Measurements from ENCODE around the gene VDAC1. TPM values are rescaled to one million over a fixed set of nuclear protein-coding genes. Genes with fewer than 3 reads are reported as not detected.

VDAC1 gene
- total RNA-seq, 1 donor from 2014 or later = 119 TPM

- no peaks in the 10 kb centered on the region for H3K4me1 Mint-ChIP-seq (ENCODE audit: unreplicated experiment)
- peaks cover 6% of the 10 kb centered on the region for H3K27me3 Mint-ChIP-seq (ENCODE audit: unreplicated experiment)
- DNase-seq (ENCODE audit: extremely low spot score, unreplicated experiment) = peak; percentile 3
- TF ChIP-seq CTCF (IDR thresholded peaks at IDR 0.05) = no peak
- no peak overlapping the region for H3K4me3 Mint-ChIP-seq (ENCODE audit: unreplicated experiment)
- H3K36me3 Mint-ChIP-seq (ENCODE audit: unreplicated experiment) = no peaks in the 10 kb centered on the region
- no peaks in the 10 kb centered on the region for H3K9me3 Mint-ChIP-seq (ENCODE audit: unreplicated experiment)
- H3K27ac Mint-ChIP-seq (ENCODE audit: unreplicated experiment) = no peak overlapping the region
Measured at GRCh38 chr5:133947431-133947841, 57.3 kb downstream of the VDAC1 start.

- Mint-ChIP-seq H3K4me3 (ENCODE audit: unreplicated experiment) (no peak overlapping the region), H3K9me3 (ENCODE audit: unreplicated experiment) (no peaks in the 10 kb centered on the region), H3K27ac (ENCODE audit: unreplicated experiment) (no peak overlapping the region), H3K27me3 (ENCODE audit: unreplicated experiment) (peaks cover 7% of the 10 kb centered on the region), H3K36me3 (ENCODE audit: unreplicated experiment) (no peaks in the 10 kb centered on the region), H3K4me1 (ENCODE audit: unreplicated experiment) (no peaks in the 10 kb centered on the region)
- TF ChIP-seq CTCF (IDR thresholded peaks at IDR 0.05) = no peak
- no peak for DNase-seq (ENCODE audit: extremely low spot score, unreplicated experiment)
Measured at GRCh38 chr5:133945568-133945967, 59.2 kb downstream of the VDAC1 start.

GRCh38 chr5:133944263-133945185 is 60.3 kb downstream of the VDAC1 start:
- Mint-ChIP-seq H3K9me3 (ENCODE audit: unreplicated experiment) (no peaks in the 10 kb centered on the region), H3K4me1 (ENCODE audit: unreplicated experiment) (no peaks in the 10 kb centered on the region), H3K27ac (ENCODE audit: unreplicated experiment) (no peak overlapping the region), H3K27me3 (ENCODE audit: unreplicated experiment) (peaks cover 7% of the 10 kb centered on the region), H3K36me3 (ENCODE audit: unreplicated experiment) (no peaks in the 10 kb centered on the region), H3K4me3 (ENCODE audit: unreplicated experiment) (no peak overlapping the region)
- peak; percentile 65 for TF ChIP-seq CTCF (IDR thresholded peaks at IDR 0.05)
- peak; percentile 59 for DNase-seq (ENCODE audit: extremely low spot score, unreplicated experiment)

- no peak for TF ChIP-seq CTCF (IDR thresholded peaks at IDR 0.05)
- Mint-ChIP-seq H3K9me3 (ENCODE audit: unreplicated experiment) (no peaks in the 10 kb centered on the region), H3K36me3 (ENCODE audit: unreplicated experiment) (no peaks in the 10 kb centered on the region), H3K4me1 (ENCODE audit: unreplicated experiment) (no peaks in the 10 kb centered on the region), H3K4me3 (ENCODE audit: unreplicated experiment) (no peak overlapping the region), H3K27me3 (ENCODE audit: unreplicated experiment) (peaks cover 7% of the 10 kb centered on the region), H3K27ac (ENCODE audit: unreplicated experiment) (no peak overlapping the region)
- DNase-seq (ENCODE audit: extremely low spot score, unreplicated experiment) = peak; percentile 62
Measured at GRCh38 chr5:133943475-133943817, 61.3 kb downstream of the VDAC1 start.

- TF ChIP-seq CTCF (IDR thresholded peaks at IDR 0.05) = no peak
- peaks cover 7% of the 10 kb centered on the region for H3K27me3 Mint-ChIP-seq (ENCODE audit: unreplicated experiment)
- no peak overlapping the region for H3K27ac Mint-ChIP-seq (ENCODE audit: unreplicated experiment)
- H3K4me3 Mint-ChIP-seq (ENCODE audit: unreplicated experiment) = no peak overlapping the region
- H3K36me3 Mint-ChIP-seq (ENCODE audit: unreplicated experiment) = no peaks in the 10 kb centered on the region
- DNase-seq (ENCODE audit: extremely low spot score, unreplicated experiment) = no peak
- no peaks in the 10 kb centered on the region for H3K4me1 Mint-ChIP-seq (ENCODE audit: unreplicated experiment)
- no peaks in the 10 kb centered on the region for H3K9me3 Mint-ChIP-seq (ENCODE audit: unreplicated experiment)
Measured at GRCh38 chr5:133942614-133943474, 61.9 kb downstream of the VDAC1 start.

Data from osteocyte (in vitro differentiated cells).